GM18951 (cell line): ENCODE measurements around the gene TMEM54.

Experiments
- POLR2A ChIP-seq: IDR thresholded peaks from 4 replicates; pipeline ENCODE4 v1.6.1; 2011; ENCODE audit warnings: mild to moderate bottlenecking; ENCODE audit not compliant: insufficient read length, insufficient read depth; ENCODE audit errors: extremely low read depth
- in situ Hi-C: fragments of 300-500 bp; cut with MboI; formaldehyde crosslinking; loops from one replicate; pipeline ENCODE4 v1.12.0; 2022; ENCODE audit warnings: low sequenced_read_pairs, mixed read lengths, inconsistent platforms; ENCODE audit not compliant: unreplicated experiment

The TMEM54 gene

GRCh38 chr1:32928715-32929114 lies 27.5 kb upstream of the TMEM54 start:
- TF ChIP-seq POLR2A, result no peak
- in situ Hi-C loops, result no loop called here

GRCh38 chr1:32928285-32928684 lies 27.1 kb upstream of the TMEM54 start:
- in situ Hi-C loops, result no loop called here
- TF ChIP-seq POLR2A, result no peak

- in situ Hi-C loops, result no loop called here
- TF ChIP-seq POLR2A, result no peak
Measured at GRCh38 chr1:32927441-32927840, 26.3 kb upstream of the TMEM54 start.

- TF ChIP-seq POLR2A, result no peak
- in situ Hi-C loops, result no loop called here
Measured at GRCh38 chr1:32926562-32926961, 25.4 kb upstream of the TMEM54 start.

GRCh38 chr1:32925403-32926162 lies 24.4 kb upstream of the TMEM54 start:
- TF ChIP-seq POLR2A, result no peak
- in situ Hi-C loops, result no loop called here

- in situ Hi-C loops, result no loop called here
- no peak for TF ChIP-seq POLR2A
Measured at GRCh38 chr1:32924881-32925344, 23.7 kb upstream of the TMEM54 start.

- TF ChIP-seq POLR2A, result no peak
- in situ Hi-C loops, result no loop called here
Measured at GRCh38 chr1:32920833-32921232, 19.6 kb upstream of the TMEM54 start.

- in situ Hi-C loops, result no loop called here
- TF ChIP-seq POLR2A, result no peak
Measured at GRCh38 chr1:32919811-32920733, 18.9 kb upstream of the TMEM54 start.

GRCh38 chr1:32918179-32918578 lies 17.0 kb upstream of the TMEM54 start:
- in situ Hi-C loops, result no loop called here
- TF ChIP-seq POLR2A, result no peak

- in situ Hi-C loops, result no loop called here
- no peak for TF ChIP-seq POLR2A
Measured at GRCh38 chr1:32917521-32917920, 16.3 kb upstream of the TMEM54 start.

- in situ Hi-C loops, result no loop called here
- no peak for TF ChIP-seq POLR2A
Measured at GRCh38 chr1:32915766-32916706, 14.8 kb upstream of the TMEM54 start.

- TF ChIP-seq POLR2A, result no peak
- in situ Hi-C loops, result no loop called here
Measured at GRCh38 chr1:32910319-32910718, 9.1 kb upstream of the TMEM54 start.

- in situ Hi-C loops, result no loop called here
- no peak for TF ChIP-seq POLR2A
Measured at GRCh38 chr1:32907435-32907834, 6.2 kb upstream of the TMEM54 start.
